IMR-90 (cell line): Measurements from ENCODE around the gene LRCOL1. TPM values are rescaled to one million over a fixed set of nuclear protein-coding genes. Genes with fewer than 3 reads are reported as not detected.

Source experiments
- ATAC-seq: fragments of 200-7000 bp; cut with Tn5 transposase; 2 replicates; pipeline ENCODE4 v1.9.1; 2020; ENCODE audit warnings: low read depth, mild to moderate bottlenecking, moderate library complexity
- BruUV-seq: library from RNA; stranded (reverse); fragments of 400-500 nt; replicated peaks from 2 replicates; lab custom pipeline; 2021; lab: Mats Ljungman, UMichigan
- CTCF ChIA-PET: fragments of 300-600 bp; formaldehyde crosslinking; extraction: SDS; loops from one replicate; lab custom pipeline; 2021; ENCODE audit warnings: antibody characterized with exemption; lab: Yijun Ruan, JAX
- POLR2A ChIA-PET: fragments of 300-600 bp; sonication (Branson Sonifier 250); formaldehyde crosslinking; loops from one replicate; lab custom pipeline; 2022; ENCODE audit warnings: antibody characterized with exemption; ENCODE audit not compliant: unreplicated experiment; lab: Charles Lee
- DNase-seq: peaks from one replicate; pipeline ENCODE4 v3.0.0; 2013
- H2AFZ ChIP-seq: replicated peaks from 2 replicates; pipeline ENCODE3; 2013; ENCODE audit warnings: low read length, mild to moderate bottlenecking; ENCODE audit not compliant: poor library complexity
- H2AK5ac ChIP-seq: 2 replicates; pipeline ENCODE4 v1.6.1; 2013; ENCODE audit warnings: low read depth, low read length, inconsistent platforms
- H2AK9ac ChIP-seq: replicated peaks from 2 replicates; pipeline ENCODE3; 2013; ENCODE audit warnings: mild to moderate bottlenecking, low read depth, low read length, moderate library complexity; ENCODE audit not compliant: poor library complexity
- H2BK120ac ChIP-seq: 2 replicates; pipeline ENCODE4 v1.6.1; 2013; ENCODE audit warnings: low read depth, low read length, inconsistent platforms
- H2BK15ac ChIP-seq: 3 replicates; pipeline ENCODE4 v1.6.1; 2013; ENCODE audit warnings: low read depth, low read length, inconsistent platforms
- H2BK20ac ChIP-seq: 2 replicates; pipeline ENCODE4 v1.6.1; 2013; ENCODE audit warnings: low read depth, mild to moderate bottlenecking, inconsistent platforms, low read length, moderate library complexity
- H2BK5ac ChIP-seq: 2 replicates; pipeline ENCODE4 v1.6.1; 2013; ENCODE audit warnings: mild to moderate bottlenecking, low read depth, low read length, inconsistent platforms; ENCODE audit not compliant: poor library complexity, severe bottlenecking
- H3K14ac ChIP-seq: replicated peaks from 2 replicates; pipeline ENCODE4 v1.6.1; 2013; ENCODE audit warnings: low read depth, low read length, inconsistent platforms
- H3K18ac ChIP-seq: 2 replicates; pipeline ENCODE4 v1.6.1; 2013; ENCODE audit warnings: low read depth, low read length, control low read depth
- H3K23ac ChIP-seq: 2 replicates; pipeline ENCODE4 v1.6.1; 2013; ENCODE audit warnings: low read depth, low read length, inconsistent platforms
- H3K27ac ChIP-seq: 2 replicates; pipeline ENCODE4 v1.5.1; 2013; ENCODE audit warnings: mild to moderate bottlenecking, control low read depth, low read length; ENCODE audit not compliant: insufficient read depth
- H3K27me3 ChIP-seq: 2 replicates; pipeline ENCODE4 v1.6.1; 2013; ENCODE audit warnings: low read length; ENCODE audit not compliant: control insufficient read depth, insufficient read depth
- H3K36me3 ChIP-seq: 2 replicates; pipeline ENCODE4 v1.6.1; 2013; ENCODE audit warnings: low read length, mixed read lengths; ENCODE audit not compliant: control insufficient read depth, insufficient read depth
- H3K4ac ChIP-seq: 2 replicates; pipeline ENCODE4 v1.6.1; 2013; ENCODE audit warnings: low read depth, low read length, inconsistent platforms
- H3K4me1 ChIP-seq: 2 replicates; pipeline ENCODE4 v1.6.1; 2013; ENCODE audit warnings: low read length, mixed read lengths; ENCODE audit not compliant: control insufficient read depth, insufficient read depth
- H3K4me2 ChIP-seq: 2 replicates; pipeline ENCODE4 v1.6.1; 2013; ENCODE audit warnings: low read depth, mild to moderate bottlenecking, control low read depth, low read length, moderate library complexity
- H3K4me3 ChIP-seq: 2 replicates; pipeline ENCODE4 v1.5.1; 2013; ENCODE audit warnings: low read depth, mild to moderate bottlenecking, control low read depth, low read length, moderate library complexity; ENCODE audit not compliant: insufficient read depth
- H3K56ac ChIP-seq: 2 replicates; pipeline ENCODE4 v1.6.1; 2013; ENCODE audit warnings: low read length, inconsistent platforms; ENCODE audit not compliant: insufficient read depth; ENCODE audit errors: extremely low read depth
- H3K79me1 ChIP-seq, 2 experiments: 2 replicates each; pipeline ENCODE4 v1.6.1; 2013; ENCODE audit warnings: low read length in 2 of 2, inconsistent platforms in 1 of 2, low read depth in 1 of 2
- H3K9ac ChIP-seq: 2 replicates; pipeline ENCODE4 v1.6.1; 2013; ENCODE audit warnings: low read depth, low read length, control low read depth
- H3K9me1 ChIP-seq: 2 replicates; pipeline ENCODE4 v1.6.1; 2013; ENCODE audit warnings: low read length, inconsistent platforms; ENCODE audit not compliant: insufficient read depth
- H3K9me3 ChIP-seq: 2 replicates; pipeline ENCODE4 v1.6.1; 2013; ENCODE audit warnings: low read length; ENCODE audit not compliant: control insufficient read depth, insufficient read depth
- H4K20me1 ChIP-seq: 2 replicates; pipeline ENCODE4 v1.6.1; 2013; ENCODE audit warnings: low read length, inconsistent platforms; ENCODE audit not compliant: insufficient read depth
- H4K5ac ChIP-seq: 2 replicates; pipeline ENCODE4 v1.6.1; 2013; ENCODE audit warnings: mild to moderate bottlenecking, low read depth, low read length, control low read depth
- H4K8ac ChIP-seq, 2 experiments: 2 replicates each; pipeline ENCODE4 v1.6.1; 2013; ENCODE audit warnings: low read depth in 2 of 2, low read length in 2 of 2, control low read depth in 1 of 2, inconsistent platforms in 1 of 2
- H4K91ac ChIP-seq: 2 replicates; pipeline ENCODE4 v1.6.1; 2013; ENCODE audit warnings: low read depth, low read length, inconsistent platforms; ENCODE audit not compliant: insufficient read depth
- CHD1 ChIP-seq: IDR thresholded peaks from 2 replicates; pipeline ENCODE4 v1.6.1; 2012; ENCODE audit warnings: low read depth, low read length, improper control_type of control experiment
- FOS ChIP-seq: fragments of 150-350 bp; IDR thresholded peaks from 2 replicates; pipeline ENCODE4 v1.6.1; 2016; ENCODE audit warnings: low read depth, low read length
- MAFK ChIP-seq: IDR thresholded peaks from 2 replicates; pipeline ENCODE4 v1.6.1; 2012; ENCODE audit warnings: low read depth, low read length, improper control_type of control experiment
- MAZ ChIP-seq: IDR thresholded peaks from 2 replicates; pipeline ENCODE4 v1.6.1; 2012; ENCODE audit warnings: low read depth, mild to moderate bottlenecking, low read length, improper control_type of control experiment, moderate library complexity, borderline replicate concordance
- NFE2L2 ChIP-seq: fragments of 150-350 bp; IDR thresholded peaks from 2 replicates; pipeline ENCODE4 v1.6.1; 2016; ENCODE audit warnings: low read depth, mild to moderate bottlenecking, low read length
- POLR2A ChIP-seq: IDR thresholded peaks from 2 replicates; pipeline ENCODE4 v1.6.1; 2012; ENCODE audit warnings: mild to moderate bottlenecking, low read depth, low read length
- RCOR1 ChIP-seq: IDR thresholded peaks from 2 replicates; pipeline ENCODE4 v1.6.1; 2012; ENCODE audit warnings: mild to moderate bottlenecking, low read length, improper control_type of control experiment; ENCODE audit not compliant: insufficient replicate concordance
- RFX5 ChIP-seq: IDR thresholded peaks from 2 replicates; pipeline ENCODE4 v1.8.0; 2012; ENCODE audit warnings: low read depth, mild to moderate bottlenecking, low read length, moderate library complexity
- SMC3 ChIP-seq: fragments of 150-350 bp; IDR thresholded peaks from 2 replicates; pipeline ENCODE4 v1.6.1; 2016; ENCODE audit warnings: low read depth, mild to moderate bottlenecking, antibody characterized with exemption, low read length, moderate library complexity
- WGBS, 2 experiments: methylation state at CpG; one replicate each; pipeline versions ENCODE4 v1.1.5 to v1.1.7; 2013; ENCODE audit warnings: missing lambda C conversion rate in 2 of 2; ENCODE audit not compliant: insufficient read length in 1 of 2; ENCODE audit errors: extremely low coverage in 2 of 2; 5-methylcytosine and 5-hydroxymethylcytosine counted together
- dilution Hi-C: fragments of 300-500 bp; cut with HindIII; formaldehyde crosslinking; loops from one replicate; pipeline ENCODE4 v1.14.3; 2018; ENCODE audit warnings: low sequenced_read_pairs; ENCODE audit not compliant: unreplicated experiment
- in situ Hi-C: fragments of 300-500 bp; cut with MboI; formaldehyde crosslinking; loops from 3 replicates; pipeline ENCODE4 v1.14.3; 2019; ENCODE audit warnings: low sequenced_read_pairs, inconsistent platforms, mixed read lengths
- intact Hi-C: fragments of 100-400 bp; cut with micrococcal nuclease; formaldehyde crosslinking; loops from 2 replicates; pipeline ENCODE4 v1.10.0; 2022
- polyA plus RNA-seq, 3 experiments: library from polyadenylated mRNA; depleted of rRNA; stranded (reverse); fragments of >200 nt; gene quantifications; 2 replicates each; pipeline ENCODE4 v1.2.3, GENCODE V29; 2012; ENCODE audit warnings: low replicate concordance in 1 of 3
- total RNA-seq: library from RNA; depleted of rRNA; stranded (reverse); fragments of >200 nt; gene quantifications from 2 replicates; pipeline ENCODE4 v1.2.3, GENCODE V29; 2012
- TF ChIP-seq, protein P1 (sequence below): fragments of 150-350 bp; IDR thresholded peaks from 2 replicates; pipeline ENCODE4 v1.6.1; 2017; ENCODE audit warnings: mild to moderate bottlenecking, antibody characterized with exemption, low read length, low read depth

LRCOL1 gene
- total and polyA plus RNA-seq, 2 of the 4 experiments (the other 2 are of a cell fraction), result 1.0 TPM; not detected in 1

DNA sequence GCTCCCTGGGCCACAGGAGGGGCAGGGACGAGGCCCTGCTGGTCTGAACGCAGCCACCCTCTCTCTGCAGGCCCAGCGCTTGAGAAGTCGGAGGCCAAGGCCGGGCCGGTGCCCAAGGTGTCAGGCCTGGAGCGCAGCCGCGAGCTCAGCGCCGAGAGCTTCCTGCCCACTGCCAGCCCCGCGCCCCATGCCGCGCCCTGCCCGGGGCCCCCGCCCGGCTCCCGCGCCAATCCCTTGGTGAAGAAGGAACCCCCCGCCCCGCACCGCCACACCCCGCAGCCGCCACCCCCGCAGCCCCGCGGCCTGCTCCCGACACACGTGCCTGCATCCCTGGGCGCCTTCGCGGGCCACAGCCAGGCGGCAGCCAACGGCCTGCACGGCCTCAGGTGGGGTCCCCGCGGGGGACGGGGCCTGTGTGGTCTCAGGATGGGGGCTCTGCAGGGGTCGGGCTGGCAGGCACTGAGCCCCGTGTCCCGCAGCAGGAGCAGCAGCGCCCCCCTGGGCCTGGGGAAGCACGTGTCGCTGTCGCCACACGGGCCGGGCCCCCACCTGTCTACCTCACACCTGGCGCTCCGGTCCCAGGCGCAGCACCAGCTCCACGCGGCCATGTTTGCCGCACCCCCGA is 40.4 kb downstream of the LRCOL1 start:
- Histone ChIP-seq H3K79me1 (peaks cover 4 to 7% of the 10 kb centered on the region in 2 experiments), H3K4me1 (no peaks in the 10 kb centered on the region), H3K9me1 (peaks cover 8% of the 10 kb centered on the region), H3K36me3 (peaks cover 14% of the 10 kb centered on the region), H3K9me3 (no peaks in the 10 kb centered on the region), H4K8ac (no peak overlapping the region), H4K91ac (no peak overlapping the region), H3K27me3 (no peaks in the 10 kb centered on the region), H3K27ac (no peak overlapping the region), H2BK20ac (no peak overlapping the region), H3K4me2 (no peak overlapping the region), H2AK5ac (no peak overlapping the region), H3K56ac (no peak overlapping the region), H3K4ac (no peak overlapping the region), H3K18ac (no peak overlapping the region), H2AFZ (no peak overlapping the region), H4K20me1 (peaks cover 5% of the 10 kb centered on the region), H2BK120ac (no peak overlapping the region), H4K5ac (no peak overlapping the region), H3K4me3 (no peak overlapping the region), H2AK9ac (no peak overlapping the region), H3K9ac (no peak overlapping the region), H3K14ac (no peak overlapping the region), H2BK15ac (no peak overlapping the region), H3K23ac (no peak overlapping the region), H2BK5ac (no peak overlapping the region)
- ATAC-seq, result no peak
- no TSS peak for BruUV-seq
- ChIA-PET CTCF (no interaction called here), POLR2A (no interaction called here)
- in situ Hi-C loops (no loop called here), dilution Hi-C loops (no loop called here), intact Hi-C loops (no loop called here)
- 93% methylated on average over 16 of the region's 55 CpGs; no CpG with 5 or more reads in 1 of the 2 experiments for WGBS, 2 experiments
- DNase-seq, result no peak
- TF ChIP-seq RCOR1, result no peak
- TF ChIP-seq RFX5, result no peak
- TF ChIP-seq NFE2L2, result no peak
- no peak for TF ChIP-seq MAFK
- TF ChIP-seq CHD1, result no peak
- no peak for TF ChIP-seq POLR2A
- TF ChIP-seq MAZ, result no peak
- TF ChIP-seq, protein P1, sequence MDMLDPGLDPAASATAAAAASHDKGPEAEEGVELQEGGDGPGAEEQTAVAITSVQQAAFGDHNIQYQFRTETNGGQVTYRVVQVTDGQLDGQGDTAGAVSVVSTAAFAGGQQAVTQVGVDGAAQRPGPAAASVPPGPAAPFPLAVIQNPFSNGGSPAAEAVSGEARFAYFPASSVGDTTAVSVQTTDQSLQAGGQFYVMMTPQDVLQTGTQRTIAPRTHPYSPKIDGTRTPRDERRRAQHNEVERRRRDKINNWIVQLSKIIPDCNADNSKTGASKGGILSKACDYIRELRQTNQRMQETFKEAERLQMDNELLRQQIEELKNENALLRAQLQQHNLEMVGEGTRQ, result no peak
- TF ChIP-seq FOS, result no peak
- TF ChIP-seq SMC3, result no peak
